HTR-8/SVneo (cell line): ENCODE data around the gene FCN1.
"Not testable (repeated sequence)": the region's sequence is repeated elsewhere in the genome, so short reads cannot be mapped to it uniquely, and the experiment has no call there.

Experiments
- DNase-seq: peaks from one replicate; pipeline ENCODE4 v3.0.0; 2011; ENCODE audit warnings: low spot score, mixed read lengths; ENCODE audit not compliant: insufficient read length
- FAIRE-seq: peaks from 2 replicates; lab custom pipeline; 2011; peaks lifted over from hg19 to GRCh38; lab: Jason Lieb, UNC

FCN1 gene

GRCh38 chr9:134861595-134862334, 55.9 kb downstream of the FCN1 start:
- DNase-seq (no peak), FAIRE-seq (no peak)

- FAIRE-seq: no peak
- DNase-seq: no peak
Measured at GRCh38 chr9:134860510-134860909, 57.2 kb downstream of the FCN1 start.

- DNase-seq (peak; percentile 26), FAIRE-seq (no peak)
Measured at GRCh38 chr9:134858051-134858841, 59.5 kb downstream of the FCN1 start.

GRCh38 chr9:134857451-134857850, 60.3 kb downstream of the FCN1 start:
- DNase-seq, FAIRE-seq: not testable (repeated sequence)

GRCh38 chr9:134855900-134856377, 61.8 kb downstream of the FCN1 start:
- FAIRE-seq: no peak
- DNase-seq: no peak
